H1 (cell line): ENCODE measurements around the gene PABPC1L.

ENCODE experiments used
- BACH1 ChIP-seq: IDR thresholded peaks from 2 replicates; pipeline ENCODE4 v1.6.1; 2012; ENCODE audit warnings: low read length, improper control_type of control experiment
- CEBPB ChIP-seq: IDR thresholded peaks from 2 replicates; pipeline ENCODE4 v1.6.1; 2012; ENCODE audit warnings: low read depth, low read length
- CHD1 ChIP-seq: IDR thresholded peaks from 2 replicates; pipeline ENCODE4 v1.6.1; 2012; ENCODE audit warnings: low read depth, low read length, improper control_type of control experiment
- CTCF ChIP-seq, 3 experiments: IDR thresholded peaks; 1 replicate in 2 of 3; 2 replicates in 1 of 3; pipeline versions ENCODE4 v1.5.1 to v1.6.1; 2011; ENCODE audit warnings: low read length in 3 of 3, mild to moderate bottlenecking in 3 of 3, inconsistent platforms in 2 of 3, low read depth in 1 of 3, moderate library complexity in 1 of 3; ENCODE audit not compliant: insufficient read depth in 1 of 3; ENCODE audit errors: control extremely low read depth in 1 of 3
- JUND ChIP-seq: IDR thresholded peaks from 2 replicates; pipeline ENCODE4 v1.6.1; 2011; ENCODE audit warnings: mild to moderate bottlenecking, improper control_type of control experiment, low read length
- MAFK ChIP-seq: IDR thresholded peaks from 2 replicates; pipeline ENCODE4 v1.6.1; 2012; ENCODE audit warnings: low read depth, mild to moderate bottlenecking, improper control_type of control experiment, low read length
- POLR2A ChIP-seq, 2 experiments: IDR thresholded peaks; 1 replicate in 1 of 2; 2 replicates in 1 of 2; pipeline ENCODE4 v1.6.1; 2011; ENCODE audit warnings: low read depth in 2 of 2, low read length in 2 of 2, mild to moderate bottlenecking in 2 of 2; ENCODE audit errors: control extremely low read depth in 1 of 2
- POU5F1 ChIP-seq: IDR thresholded peaks from 2 replicates; pipeline ENCODE4 v1.6.1; 2011; ENCODE audit warnings: low read depth, mild to moderate bottlenecking, low read length, moderate library complexity
- SIN3A ChIP-seq, 2 experiments: IDR thresholded peaks in 1 of 2; conservative IDR thresholded peaks in 1 of 2; 2 replicates each; pipeline ENCODE4 v1.6.1; 2011 to 2012; ENCODE audit warnings: low read length in 2 of 2, improper control_type of control experiment in 1 of 2, low read depth in 1 of 2, mild to moderate bottlenecking in 1 of 2
- SIX5 ChIP-seq: IDR thresholded peaks from 2 replicates; pipeline ENCODE4 v1.6.1; 2011; ENCODE audit warnings: mild to moderate bottlenecking, low read depth, low read length
- YY1 ChIP-seq: IDR thresholded peaks from 2 replicates; pipeline ENCODE4 v1.6.1; 2011; ENCODE audit warnings: low read depth, mild to moderate bottlenecking, low read length
- ZNF274 ChIP-seq: IDR thresholded peaks from 2 replicates; pipeline ENCODE4 v1.7.0; 2012; ENCODE audit warnings: low read length, borderline replicate concordance; ENCODE audit errors: extremely low read depth
- TF ChIP-seq, protein P1 (sequence below): IDR thresholded peaks from 2 replicates; pipeline ENCODE4 v1.6.1; 2011; ENCODE audit warnings: low read length, improper control_type of control experiment

- TF ChIP-seq MAFK (no peak), CTCF (IDR thresholded peaks at IDR 0.05; ENCODE audit: control extremely low read depth in 1 of 3, insufficient read depth in 1 of 3, low read depth in 1 of 3, low read length in 3 of 3) (no peak), POLR2A (IDR thresholded peaks at IDR 0.05; ENCODE audit: control extremely low read depth in 1 of 2, low read depth in 2 of 2, low read length in 2 of 2) (no peak), POU5F1 (no peak), SIX5 (no peak), CHD1 (no peak), JUND (no peak), BACH1 (no peak), ZNF274 (no peak), SIN3A (conservative IDR thresholded peaks at IDR 0.05 in 1 of 2, IDR thresholded peaks at IDR 0.05 in 1 of 2; ENCODE audit: low read depth in 1 of 2, low read length in 2 of 2) (no peak), CEBPB (no peak), YY1 (no peak)
- TF ChIP-seq, protein P1, sequence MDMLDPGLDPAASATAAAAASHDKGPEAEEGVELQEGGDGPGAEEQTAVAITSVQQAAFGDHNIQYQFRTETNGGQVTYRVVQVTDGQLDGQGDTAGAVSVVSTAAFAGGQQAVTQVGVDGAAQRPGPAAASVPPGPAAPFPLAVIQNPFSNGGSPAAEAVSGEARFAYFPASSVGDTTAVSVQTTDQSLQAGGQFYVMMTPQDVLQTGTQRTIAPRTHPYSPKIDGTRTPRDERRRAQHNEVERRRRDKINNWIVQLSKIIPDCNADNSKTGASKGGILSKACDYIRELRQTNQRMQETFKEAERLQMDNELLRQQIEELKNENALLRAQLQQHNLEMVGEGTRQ: no peak
These were observed 26.5 kb upstream of the PABPC1L start for GRCh38 chr20:44883214-44883902.
